Bronchial epithelial cell (primary cell): ENCODE data around the gene FLT3. TPM values are rescaled to one million over a fixed set of nuclear protein-coding genes. Genes with fewer than 3 reads are reported as not detected.

Experiments used
- DNase-seq: peaks from one replicate; pipeline ENCODE4 v3.0.0-alpha.2; 2010; ENCODE audit warnings: low read depth
- FAIRE-seq: peaks from 2 replicates; lab custom pipeline; 2011; peaks lifted over from hg19 to GRCh38; lab: Jason Lieb, UNC
- H3K27me3 ChIP-seq: 2 replicates; pipeline ENCODE4 v1.5.1; 2011; ENCODE audit warnings: low read length; ENCODE audit not compliant: control insufficient read depth, insufficient read depth
- H3K36me3 ChIP-seq: 2 replicates; pipeline ENCODE4 v1.5.1; 2011; ENCODE audit warnings: low read length; ENCODE audit not compliant: control insufficient read depth, insufficient read depth
- H3K4me3 ChIP-seq: 2 replicates; pipeline ENCODE4 v1.5.1; 2011; ENCODE audit warnings: mild to moderate bottlenecking, low read depth, low read length, control low read depth
- CTCF ChIP-seq: IDR thresholded peaks from 2 replicates; pipeline ENCODE4 v1.5.1; 2011; ENCODE audit warnings: mild to moderate bottlenecking, moderate library complexity, low read length, control low read depth, inconsistent platforms; ENCODE audit not compliant: insufficient read depth, severe bottlenecking
- total RNA-seq: library from RNA; depleted of rRNA; stranded (reverse); fragments of >200 nt; gene quantifications from 2 replicates; pipeline ENCODE4 v1.2.1, GENCODE V29; 2014

FLT3 gene
- total RNA-seq, 1 donor from 2014 or later, result not detected

- no peak for TF ChIP-seq CTCF
- no peak for DNase-seq
- FAIRE-seq, result no peak
- H3K36me3 ChIP-seq, result no peaks in the 10 kb centered on the region
- no peak overlapping the region for H3K4me3 ChIP-seq
- no peaks in the 10 kb centered on the region for H3K27me3 ChIP-seq
Observed at GRCh38 chr13:28001049-28001448, 99.3 kb downstream of the FLT3 start.

- no peaks in the 10 kb centered on the region for H3K36me3 ChIP-seq
- H3K27me3 ChIP-seq, result no peaks in the 10 kb centered on the region
- FAIRE-seq, result no peak
- no peak for DNase-seq
- no peak for TF ChIP-seq CTCF
- H3K4me3 ChIP-seq, result no peak overlapping the region
Observed at GRCh38 chr13:28000567-28000966, 99.8 kb downstream of the FLT3 start.

GRCh38 chr13:27997904-27998522, 102.4 kb downstream of the FLT3 start:
- no peaks in the 10 kb centered on the region for H3K36me3 ChIP-seq
- DNase-seq (peak; percentile 32), FAIRE-seq (no peak)
- H3K27me3 ChIP-seq, result no peaks in the 10 kb centered on the region
- TF ChIP-seq CTCF, result peak; percentile 51
- no peak overlapping the region for H3K4me3 ChIP-seq

- FAIRE-seq (no peak), DNase-seq (peak; percentile 59)
- no peaks in the 10 kb centered on the region for H3K27me3 ChIP-seq
- TF ChIP-seq CTCF, result no peak
- no peaks in the 10 kb centered on the region for H3K36me3 ChIP-seq
- H3K4me3 ChIP-seq, result no peak overlapping the region
Observed at GRCh38 chr13:27991881-27992280, 108.5 kb downstream of the FLT3 start.

GRCh38 chr13:27988520-27988919, 111.9 kb downstream of the FLT3 start, which contains the start of gene URAD:
Gene URAD (minus strand): TSS chr13:27988693. CDS start chr13:27988637, 56 bp downstream.
- Histone ChIP-seq H3K4me3 (no peak within 1 kb of the TSS), H3K27me3 (no peaks in the 10 kb centered on the region), H3K36me3 (no peaks in the 10 kb centered on the region)
- FAIRE-seq, result peak; percentile 40
- TF ChIP-seq CTCF, result no peak
- peak; percentile 57 for DNase-seq

GRCh38 chr13:27985600-27985999, 114.8 kb downstream of the FLT3 start:
- DNase-seq (no peak), FAIRE-seq (no peak)
- Histone ChIP-seq H3K4me3 (no peak overlapping the region), H3K27me3 (peaks cover 22% of the 10 kb centered on the region), H3K36me3 (no peaks in the 10 kb centered on the region)
- TF ChIP-seq CTCF, result no peak
